Left lobe of liver (tissue), 2 donors: Measurements from ENCODE around the gene KCNQ1. TPM values are rescaled to one million over a fixed set of nuclear protein-coding genes. Genes with fewer than 3 reads are reported as not detected.

ENCODE experiments used
- ATAC-seq: fragments of 200-7000 bp; cut with Tn5 transposase; one replicate; pipeline ENCODE4 v1.9.1; 2020; ENCODE audit warnings: mild to moderate bottlenecking, moderate library complexity
- DNase-seq: peaks from one replicate; pipeline ENCODE4 v3.0.0-alpha.2; 2020; ENCODE audit warnings: low spot score
- total RNA-seq: library from RNA; stranded (reverse); gene quantifications from one replicate; pipeline ENCODE4 v1.2.1, GENCODE V29; 2021
- donor health status: DM: no; HTN: no; CAD: no; lungs with moderate emphysema.
- donor health status: DM: no; HTN: yes; CAD: no.

The KCNQ1 gene
- total RNA-seq, 1 donor from 2014 or later, result 2.1 TPM

GRCh38 chr11:2882396-2883110 is 437.7 kb downstream of the KCNQ1 start:
- ATAC-seq (no peak), DNase-seq (no peak)

- no peak for DNase-seq
- no peak for ATAC-seq
Measured at GRCh38 chr11:2883640-2883978, 438.8 kb downstream of the KCNQ1 start.

GRCh38 chr11:2883979-2884815 is 439.4 kb downstream of the KCNQ1 start:
- DNase-seq (no peak), ATAC-seq (peak; percentile 10)

- ATAC-seq (peak; percentile 57), DNase-seq (peak; percentile 67)
Measured at GRCh38 chr11:2885017-2885677, 440.3 kb downstream of the KCNQ1 start.

- DNase-seq (peak; percentile 88), ATAC-seq (peak; percentile 81)
Measured at GRCh38 chr11:2885678-2886081, 440.9 kb downstream of the KCNQ1 start, which contains the start of gene CDKN1C. CDKN1C (minus strand) TSS chr11:2885775; CDS start chr11:2885456, 319 bp downstream.

- ATAC-seq (no peak), DNase-seq (no peak)
Measured at GRCh38 chr11:2886191-2886894, 441.5 kb downstream of the KCNQ1 start.

- no peak for ATAC-seq
- DNase-seq, result no peak
Measured at GRCh38 chr11:2886936-2887335, 442.1 kb downstream of the KCNQ1 start.

- no peak for DNase-seq
- ATAC-seq, result no peak
Measured at GRCh38 chr11:2887515-2888195, 442.8 kb downstream of the KCNQ1 start.

GRCh38 chr11:2888266-2888968 is 443.6 kb downstream of the KCNQ1 start:
- ATAC-seq, result peak; percentile 55
- peak; percentile 88 for DNase-seq

GRCh38 chr11:2889362-2890273 is 444.8 kb downstream of the KCNQ1 start:
- no peak for DNase-seq

GRCh38 chr11:2890466-2891294 is 445.9 kb downstream of the KCNQ1 start:
- ATAC-seq (peak; percentile 31), DNase-seq (peak; percentile 81)

More at GRCh38 chr11:2889362-2890273, 444.8 kb downstream of the KCNQ1 start:
- no peak for ATAC-seq

- peak; percentile 68 for ATAC-seq
Measured at GRCh38 chr11:2891326-2892214, 446.8 kb downstream of the KCNQ1 start.

GRCh38 chr11:2892215-2892966 is 447.6 kb downstream of the KCNQ1 start:
- DNase-seq (no peak), ATAC-seq (peak; percentile 27)

More at GRCh38 chr11:2891326-2892214, 446.8 kb downstream of the KCNQ1 start:
- DNase-seq, result peak; percentile 85

- no peak for ATAC-seq
- no peak for DNase-seq
Measured at GRCh38 chr11:2892967-2893528, 448.2 kb downstream of the KCNQ1 start.

GRCh38 chr11:2893935-2894334 is 449.1 kb downstream of the KCNQ1 start:
- ATAC-seq (no peak), DNase-seq (no peak)

GRCh38 chr11:2896047-2896446 is 451.2 kb downstream of the KCNQ1 start:
- DNase-seq (no peak), ATAC-seq (no peak)
